OCI-LY7 (cell line): Measurements from ENCODE around the gene HSD17B13. TPM values are rescaled to one million over a fixed set of nuclear protein-coding genes. Genes with fewer than 3 reads are reported as not detected.

Experiments used
- BruUV-seq: library from RNA; stranded (reverse); fragments of 400-500 nt; replicated peaks from 2 replicates; lab custom pipeline; 2021; lab: Mats Ljungman, UMichigan
- CTCF ChIA-PET: fragments of 300-600 bp; sonication (Branson Sonifier 250); formaldehyde crosslinking; loops from one replicate; lab custom pipeline; 2022; ENCODE audit warnings: antibody characterized with exemption; ENCODE audit not compliant: unreplicated experiment; lab: Charles Lee
- POLR2A ChIA-PET: fragments of 300-600 bp; sonication (Branson Sonifier 250); formaldehyde crosslinking; loops from one replicate; lab custom pipeline; 2022; ENCODE audit warnings: antibody characterized with exemption; lab: Charles Lee
- DNase-seq: peaks from one replicate; pipeline ENCODE4 v3.0.0-alpha.2; 2015; ENCODE audit warnings: low spot score
- H2AFZ ChIP-seq: fragments of 200-600 bp; sonication (generic), shearing (Covaris generic); 2 replicates; pipeline ENCODE4 v1.6.1; 2014; ENCODE audit warnings: mild to moderate bottlenecking, antibody characterized with exemption, low read length, moderate library complexity
- H3K27ac ChIP-seq: fragments of 200-600 bp; sonication (generic); 2 replicates; pipeline ENCODE4 v1.5.1; 2014; ENCODE audit warnings: mixed run types, low read depth, mild to moderate bottlenecking, moderate library complexity, low read length, inconsistent platforms; ENCODE audit not compliant: poor library complexity, severe bottlenecking
- H3K36me3 ChIP-seq: fragments of 200-600 bp; sonication (generic); 2 replicates; pipeline ENCODE4 v1.6.1; 2014; ENCODE audit warnings: mild to moderate bottlenecking, antibody characterized with exemption, low read length, moderate library complexity, mixed read lengths; ENCODE audit not compliant: insufficient read depth
- H3K4me1 ChIP-seq: fragments of 200-600 bp; sonication (generic); 2 replicates; pipeline ENCODE4 v1.5.1; 2014; ENCODE audit warnings: mild to moderate bottlenecking, low read length; ENCODE audit not compliant: insufficient read depth, poor library complexity, severe bottlenecking
- H3K4me2 ChIP-seq: fragments of 200-600 bp; sonication (generic); 2 replicates; pipeline ENCODE4 v1.6.1; 2014; ENCODE audit warnings: mild to moderate bottlenecking, low read length
- H3K4me3 ChIP-seq: fragments of 200-600 bp; sonication (generic); 2 replicates; pipeline ENCODE4 v1.5.1; 2014; ENCODE audit warnings: mild to moderate bottlenecking, low read depth, low read length; ENCODE audit not compliant: poor library complexity, severe bottlenecking
- H3K79me2 ChIP-seq: fragments of 200-600 bp; sonication (generic); 2 replicates; pipeline ENCODE4 v1.6.1; 2016; ENCODE audit warnings: low read depth, mild to moderate bottlenecking, low read length, moderate library complexity, mixed read lengths; ENCODE audit not compliant: insufficient read depth
- H3K9me2 ChIP-seq: fragments of 200-600 bp; sonication (generic); 2 replicates; pipeline ENCODE4 v1.6.1; 2016; ENCODE audit warnings: mild to moderate bottlenecking, low read length, mixed read lengths; ENCODE audit not compliant: insufficient read depth
- H3K9me3 ChIP-seq: fragments of 200-600 bp; sonication (generic); 2 replicates; pipeline ENCODE4 v1.6.1; 2014; ENCODE audit warnings: mild to moderate bottlenecking, mixed run types, low read length, mixed read lengths
- H4K20me1 ChIP-seq: fragments of 200-600 bp; sonication (generic); 2 replicates; pipeline ENCODE4 v1.6.1; 2014; ENCODE audit warnings: mild to moderate bottlenecking, antibody characterized with exemption, low read length, moderate library complexity, mixed read lengths; ENCODE audit not compliant: insufficient read depth
- CTCF ChIP-seq: fragments of 200-600 bp; sonication (generic); conservative IDR thresholded peaks from 2 replicates; pipeline ENCODE4 v1.5.1; 2014; ENCODE audit warnings: mild to moderate bottlenecking, antibody characterized with exemption, low read length, moderate library complexity, mixed read lengths
- EZH2phosphoT487 ChIP-seq: fragments of 200-600 bp; sonication (generic); IDR thresholded peaks from 2 replicates; pipeline ENCODE4 v1.6.1; 2018; ENCODE audit warnings: low read depth, borderline replicate concordance, mild to moderate bottlenecking, mixed run types, antibody characterized with exemption, low read length, moderate library complexity, mixed read lengths
- intact Hi-C: fragments of 100-400 bp; cut with micrococcal nuclease; formaldehyde crosslinking; loops from one replicate; pipeline ENCODE4 v1.10.0; 2022; ENCODE audit not compliant: unreplicated experiment
- total RNA-seq, 2 experiments: library from RNA; depleted of rRNA in 1 of 2; stranded (reverse); fragments of >200 nt in 1 of 2; shearing (Covaris generic) in 1 of 2; gene quantifications; 2 replicates each; pipeline ENCODE4 v1.2.3, GENCODE V29; 2014 to 2022

HSD17B13 gene
- total RNA-seq, 2 experiments from 2014 or later = not detected

GRCh38 chr4:87270144-87270543 lies 52.5 kb downstream of the HSD17B13 start:
- no TSS peak for BruUV-seq
- Histone ChIP-seq H3K79me2 (no peaks in the 10 kb centered on the region), H3K9me3 (no peaks in the 10 kb centered on the region), H3K27ac (no peak overlapping the region), H3K4me2 (no peak overlapping the region), H3K36me3 (no peaks in the 10 kb centered on the region), H3K4me3 (no peak overlapping the region), H4K20me1 (no peaks in the 10 kb centered on the region), H3K4me1 (no peaks in the 10 kb centered on the region), H2AFZ (no peak overlapping the region), H3K9me2 (no peaks in the 10 kb centered on the region)
- intact Hi-C loops = no loop called here
- ChIA-PET CTCF (no interaction called here), POLR2A (interaction anchor here (0.7 kb wide), 1 partner anchor 75 kb away, joined by 3 read pairs; no protein-coding TSS in a partner anchor)
- peak; percentile 51 for TF ChIP-seq CTCF
- TF ChIP-seq EZH2phosphoT487 = no peak
- DNase-seq = peak; percentile 5

GRCh38 chr4:87268411-87268810 lies 54.3 kb downstream of the HSD17B13 start:
- POLR2A ChIA-PET = no interaction called here
- no peak overlapping the region for H3K4me2 ChIP-seq
- no peaks in the 10 kb centered on the region for H4K20me1 ChIP-seq
- CTCF ChIA-PET = no interaction called here
- H3K9me2 ChIP-seq = no peaks in the 10 kb centered on the region
- TF ChIP-seq EZH2phosphoT487 (no peak), CTCF (no peak)
- no peak overlapping the region for H3K4me3 ChIP-seq
- no peaks in the 10 kb centered on the region for H3K9me3 ChIP-seq
- H3K4me1 ChIP-seq = no peaks in the 10 kb centered on the region
- H3K27ac ChIP-seq = no peak overlapping the region
- H2AFZ ChIP-seq = no peak overlapping the region
- H3K36me3 ChIP-seq = no peaks in the 10 kb centered on the region
- DNase-seq = no peak
- H3K79me2 ChIP-seq = no peaks in the 10 kb centered on the region
- intact Hi-C loops = no loop called here
- no TSS peak for BruUV-seq

GRCh38 chr4:87266986-87267385 lies 55.7 kb downstream of the HSD17B13 start:
- no peaks in the 10 kb centered on the region for H3K4me1 ChIP-seq
- H3K79me2 ChIP-seq = no peaks in the 10 kb centered on the region
- no peak overlapping the region for H3K27ac ChIP-seq
- no peak overlapping the region for H3K4me2 ChIP-seq
- ChIA-PET POLR2A (no interaction called here), CTCF (no interaction called here)
- intact Hi-C loops = no loop called here
- H3K4me3 ChIP-seq = no peak overlapping the region
- no peak overlapping the region for H2AFZ ChIP-seq
- no peaks in the 10 kb centered on the region for H3K36me3 ChIP-seq
- no peaks in the 10 kb centered on the region for H3K9me2 ChIP-seq
- H3K9me3 ChIP-seq = no peaks in the 10 kb centered on the region
- no peak for TF ChIP-seq EZH2phosphoT487
- no peak for TF ChIP-seq CTCF
- DNase-seq = no peak
- no peaks in the 10 kb centered on the region for H4K20me1 ChIP-seq
- BruUV-seq = no TSS peak
